Activated T-cell treated with anti-CD3 and anti-CD28 coated beads for 48 hours (primary cell): ENCODE results near the gene PDXK.

ENCODE experiments used
- DNase-seq: peaks from one replicate; pipeline ENCODE4 v3.0.0-alpha.2; 2020; ENCODE audit warnings: low read depth

PDXK gene

DNA sequence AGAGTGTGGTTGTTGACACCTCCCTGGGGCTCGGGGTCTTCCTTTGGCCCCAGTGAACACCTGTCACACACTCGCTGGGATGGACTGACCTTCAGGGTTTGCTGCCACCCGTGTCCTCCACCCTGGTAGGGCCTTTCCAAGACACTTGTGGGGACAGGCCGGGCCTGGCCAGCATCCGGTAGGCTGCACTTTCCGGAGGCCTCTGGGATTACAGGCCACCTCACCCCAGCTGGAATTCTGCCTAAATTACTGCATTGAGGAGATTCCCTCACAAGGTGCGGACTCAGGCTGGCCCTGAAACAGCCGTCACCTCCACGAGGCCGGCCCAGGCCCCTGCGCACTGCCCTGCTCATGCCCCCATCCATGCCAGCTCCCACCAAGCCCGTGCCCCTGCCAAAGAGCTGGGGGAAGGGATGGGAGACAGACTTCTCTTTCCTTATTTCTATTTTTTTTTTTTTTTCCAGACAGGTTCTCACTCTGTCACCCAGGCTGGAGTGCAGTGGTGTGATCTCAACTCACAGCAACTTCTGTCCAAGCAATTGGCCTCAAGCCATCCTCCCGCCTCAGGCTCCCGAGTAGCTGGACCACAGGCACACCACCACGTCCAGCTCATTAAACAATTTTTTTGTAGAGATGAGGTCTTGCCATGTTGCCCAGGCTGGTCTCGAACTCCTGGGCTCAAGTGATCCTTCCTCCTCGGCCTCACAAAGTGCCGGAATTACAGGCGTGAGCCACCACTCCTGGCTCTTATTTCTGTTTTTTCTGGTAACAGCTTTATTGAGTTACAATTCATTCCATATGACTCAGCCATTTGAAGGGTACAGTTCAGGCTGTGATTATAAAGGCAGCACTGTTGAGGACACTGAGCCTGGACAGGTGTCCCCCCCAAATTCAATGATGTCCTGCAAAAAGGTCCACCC lies 45.9 kb downstream of the PDXK start:
- no peak for DNase-seq

DNA sequence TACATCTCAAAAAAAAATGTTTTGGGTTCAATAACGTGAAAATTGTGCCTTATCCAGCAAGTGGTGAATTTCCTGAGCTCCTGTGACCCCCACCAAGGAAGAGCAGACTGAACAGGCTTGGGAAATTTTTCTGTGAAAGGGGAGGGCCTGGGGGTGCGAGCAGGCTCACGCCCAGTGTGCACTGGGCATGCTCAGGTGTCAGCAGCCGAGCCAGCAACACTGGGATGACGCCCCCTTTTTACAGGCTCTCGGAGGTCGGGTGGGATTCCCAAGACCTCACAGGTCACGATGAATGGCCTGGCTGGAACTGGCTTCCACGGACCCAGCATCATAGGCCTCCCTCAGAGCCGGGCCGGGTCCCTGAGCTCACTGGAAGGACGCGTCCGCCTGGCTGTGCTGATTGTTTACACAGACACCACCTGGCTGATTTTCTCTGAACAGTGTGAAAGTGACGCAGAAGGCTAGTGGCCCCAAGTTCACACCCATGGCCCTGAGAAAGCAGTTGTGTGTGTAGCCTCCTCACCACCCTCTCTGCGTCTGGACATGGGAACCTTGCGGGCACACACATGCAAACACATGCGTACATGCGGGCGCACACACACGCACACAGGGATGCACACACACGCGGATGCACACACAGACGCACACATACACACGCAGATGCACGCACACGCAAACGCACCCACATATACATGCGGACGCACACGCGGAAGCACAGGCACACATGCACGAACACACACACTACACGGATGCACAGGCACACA lies 48.0 kb downstream of the PDXK start:
- no peak for DNase-seq

DNA sequence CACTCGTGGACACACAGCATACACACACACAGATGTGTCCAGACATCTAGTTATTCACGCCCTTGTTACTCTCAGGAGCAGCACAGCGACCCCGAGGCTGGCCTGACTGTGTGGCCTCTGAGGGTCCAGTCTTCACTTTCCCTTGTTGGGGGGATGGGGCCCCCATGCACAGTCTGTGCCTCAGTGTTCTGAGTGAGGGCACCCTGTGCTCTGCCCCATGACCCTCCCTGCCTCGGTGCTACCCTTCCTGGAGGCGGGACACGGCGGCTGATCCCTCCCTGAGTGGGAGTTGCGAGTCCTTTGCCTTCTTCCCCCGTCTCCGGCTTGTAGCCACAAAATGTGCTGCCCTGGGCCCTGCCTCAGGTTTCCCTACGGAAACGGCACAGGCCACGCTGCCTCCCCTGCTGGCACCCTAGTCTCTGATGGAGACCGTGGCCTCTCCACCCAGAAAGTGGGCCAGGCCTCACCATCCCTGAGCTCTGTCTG lies 48.6 kb downstream of the PDXK start:
- no peak for DNase-seq

DNA sequence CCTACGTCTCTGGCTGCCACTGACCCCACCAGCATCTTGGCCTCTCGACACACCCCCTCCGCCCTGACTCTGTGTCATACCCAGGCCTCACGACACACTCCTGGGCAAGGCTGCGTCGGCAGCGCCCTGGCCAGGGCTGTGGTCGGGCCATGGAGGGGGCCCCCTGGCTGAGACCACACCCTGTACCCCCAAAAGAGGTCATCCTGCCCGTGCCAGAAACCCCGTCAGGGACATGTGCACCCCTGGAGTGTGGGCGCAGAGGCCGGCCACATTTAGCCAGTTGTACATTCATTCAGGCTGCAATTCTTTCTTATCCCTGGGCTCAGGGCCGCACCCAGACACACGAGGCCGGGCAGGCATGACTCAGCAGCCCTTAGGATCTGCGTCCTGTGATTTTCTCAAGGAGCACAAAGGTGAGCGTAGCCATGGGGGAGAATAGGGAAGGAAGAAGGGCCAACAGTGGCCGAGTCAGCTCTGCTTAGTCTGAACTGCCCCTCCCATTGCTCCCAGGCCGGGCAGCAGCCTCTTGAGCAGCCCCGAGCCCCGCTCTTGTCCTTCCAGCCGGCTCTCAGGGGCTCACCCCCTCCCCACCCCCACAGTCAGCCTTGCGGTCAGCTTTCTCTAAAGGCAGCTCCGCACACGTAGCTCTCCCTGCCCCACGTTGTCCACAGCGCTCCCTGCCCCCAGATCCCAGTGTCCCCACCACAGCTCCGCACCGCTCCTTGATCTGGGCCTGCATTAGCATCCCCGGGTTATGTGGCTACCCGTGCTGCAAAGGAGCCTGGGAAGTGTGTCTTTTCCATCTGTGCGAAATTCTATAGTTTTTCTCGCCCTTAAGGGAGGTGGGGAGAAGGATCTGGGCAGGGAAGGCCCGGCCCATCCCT lies 49.3 kb downstream of the PDXK start:
- no peak for DNase-seq

DNA sequence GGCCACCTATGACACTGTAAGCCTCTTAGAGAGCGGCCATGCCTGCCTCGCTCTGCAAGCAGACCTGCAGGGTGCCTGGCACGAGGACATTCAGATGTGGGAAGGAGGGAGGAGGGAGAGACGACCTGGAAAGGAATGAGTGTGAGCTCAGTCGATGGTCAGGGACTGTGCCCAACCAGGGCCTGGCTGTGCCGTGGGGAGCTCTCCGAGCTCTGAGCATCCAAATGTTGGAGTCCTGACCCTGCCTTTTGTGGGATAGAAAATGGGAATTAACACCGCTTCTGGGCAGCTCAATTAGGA lies 49.9 kb downstream of the PDXK start:
- DNase-seq: no peak

DNA sequence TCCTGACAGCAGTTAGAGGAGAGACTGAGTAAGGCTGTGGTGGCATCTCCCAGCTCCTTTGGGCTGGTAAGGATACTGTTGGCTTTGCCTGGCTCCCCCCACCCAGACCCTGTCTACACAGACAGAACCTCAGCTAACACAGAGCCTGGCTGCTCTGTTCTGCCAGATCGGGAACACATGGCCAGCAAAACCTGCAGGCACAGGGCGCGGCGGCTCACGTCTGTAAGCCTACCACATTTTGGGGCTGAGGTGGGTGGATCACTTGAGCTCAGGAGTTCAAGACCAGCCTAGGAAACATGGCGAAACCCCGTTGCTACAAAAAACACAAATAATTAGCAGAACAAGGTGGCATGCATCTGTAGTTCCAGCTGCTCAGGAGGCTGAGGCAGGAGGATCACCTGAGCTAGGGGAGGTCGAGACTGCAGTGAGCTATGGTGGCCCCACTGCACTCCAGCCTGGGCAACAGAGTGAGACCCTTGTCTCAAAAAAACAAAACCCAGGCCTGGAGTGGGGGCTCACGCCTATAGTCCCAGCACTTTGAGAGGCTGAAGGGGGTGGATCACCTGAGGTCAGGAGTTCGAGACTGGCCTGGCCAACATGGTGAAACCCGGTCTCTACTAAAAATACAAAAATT lies 50.5 kb downstream of the PDXK start:
- DNase-seq: no peak

DNA sequence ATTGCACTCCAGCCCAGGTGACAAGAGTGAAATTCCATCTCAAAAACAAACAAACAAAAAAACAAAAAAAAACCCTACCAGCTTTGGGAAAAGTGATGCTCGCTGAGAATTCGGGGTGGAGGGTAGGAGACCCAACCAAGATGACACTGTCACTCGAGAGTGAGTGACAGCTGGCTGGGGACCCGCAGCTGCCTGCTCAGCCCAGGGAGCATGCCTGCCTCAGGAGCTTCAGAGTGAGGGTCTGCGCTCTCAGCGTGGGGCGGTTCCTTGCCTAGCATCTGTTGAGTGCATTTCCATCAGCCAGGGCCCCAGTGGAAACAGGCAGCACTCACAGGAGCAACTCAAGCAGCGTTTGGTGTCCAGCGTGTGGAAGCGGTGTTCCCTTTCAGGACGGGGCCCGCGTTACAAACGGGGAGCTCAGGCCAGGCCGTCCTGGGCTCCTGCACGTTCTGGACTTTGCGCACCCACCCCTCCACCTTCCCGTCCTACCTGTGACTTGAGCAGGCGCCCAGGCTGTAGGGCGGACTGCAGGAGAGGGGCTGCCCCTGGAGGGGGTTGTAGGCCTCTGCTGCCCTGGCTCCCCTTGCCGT lies 51.2 kb downstream of the PDXK start:
- no peak for DNase-seq

DNA sequence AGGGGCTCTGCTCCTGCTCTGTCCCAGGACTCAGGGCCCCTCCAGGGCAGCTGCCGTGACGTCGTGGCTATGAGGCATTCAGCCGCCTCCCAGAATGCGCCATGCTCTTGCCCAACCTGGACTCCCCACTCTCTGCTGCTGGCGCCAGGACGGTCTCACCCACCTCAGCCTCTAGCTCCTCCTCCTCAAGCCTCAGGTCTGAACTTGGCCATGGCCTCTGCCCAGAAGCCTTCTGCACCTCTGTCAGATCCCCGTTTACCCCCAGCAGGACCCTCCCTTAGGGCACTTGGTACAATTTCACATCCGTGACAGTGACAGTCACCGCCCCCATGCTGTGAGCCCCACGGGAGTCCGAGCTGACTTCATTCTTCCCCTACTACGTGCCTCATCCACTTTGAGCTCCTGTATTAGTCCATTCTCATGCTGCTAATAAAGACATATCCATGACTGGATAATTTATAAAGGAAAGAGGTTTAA lies 52.3 kb downstream of the PDXK start:
- DNase-seq: no peak

DNA sequence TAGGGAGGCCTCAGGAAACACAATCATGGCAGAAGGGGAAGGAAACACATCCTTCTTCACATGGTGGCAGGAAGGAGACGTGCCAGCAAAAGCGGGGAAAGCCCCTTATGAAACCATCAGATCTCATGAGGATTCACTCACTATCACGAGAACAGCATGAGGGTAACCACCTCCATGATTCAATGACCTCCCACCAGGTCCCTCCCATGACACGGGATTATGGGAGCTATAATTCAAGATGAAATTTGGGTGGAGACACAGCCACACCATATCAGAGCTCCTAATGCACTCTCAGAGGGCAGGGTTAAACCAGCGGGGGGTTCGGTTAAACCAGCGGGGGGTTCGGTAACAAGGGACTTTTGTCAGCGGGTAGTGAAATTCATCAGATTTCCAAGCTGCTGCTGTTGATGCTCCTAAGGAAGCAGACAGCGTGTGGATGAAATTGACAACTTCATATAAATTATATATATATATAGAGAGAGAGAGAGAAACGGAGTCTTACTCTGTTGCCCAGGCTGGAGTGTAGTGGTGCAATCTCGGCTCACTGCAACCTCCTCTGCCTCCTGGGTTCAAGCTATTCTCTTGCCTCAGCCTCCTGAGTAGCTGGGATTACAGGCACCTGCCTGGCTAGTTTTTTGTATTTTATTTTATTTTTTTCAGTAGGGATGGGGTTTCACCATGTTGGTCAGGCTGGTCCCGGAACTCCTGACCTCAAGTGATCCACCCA lies 52.9 kb downstream of the PDXK start:
- no peak for DNase-seq

DNA sequence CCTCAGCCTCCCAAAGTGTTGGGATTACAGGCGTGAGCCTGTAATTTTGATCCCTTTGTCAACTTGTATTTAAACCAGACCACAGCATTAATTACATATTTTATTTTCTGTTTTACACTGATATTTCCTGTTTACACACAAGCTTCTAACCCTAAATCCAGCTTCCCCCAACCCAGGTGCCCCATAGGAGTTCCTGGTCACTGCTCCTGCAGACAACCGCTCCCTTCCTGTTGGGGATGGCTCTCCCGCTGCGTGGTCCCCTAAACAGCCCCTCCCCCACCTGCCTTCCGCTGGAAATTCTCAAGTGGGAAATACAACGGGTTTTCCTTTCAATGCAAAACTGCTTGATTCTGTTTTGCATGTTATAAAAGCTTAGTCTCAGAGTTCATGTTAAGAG lies 53.5 kb downstream of the PDXK start:
- DNase-seq: no peak

DNA sequence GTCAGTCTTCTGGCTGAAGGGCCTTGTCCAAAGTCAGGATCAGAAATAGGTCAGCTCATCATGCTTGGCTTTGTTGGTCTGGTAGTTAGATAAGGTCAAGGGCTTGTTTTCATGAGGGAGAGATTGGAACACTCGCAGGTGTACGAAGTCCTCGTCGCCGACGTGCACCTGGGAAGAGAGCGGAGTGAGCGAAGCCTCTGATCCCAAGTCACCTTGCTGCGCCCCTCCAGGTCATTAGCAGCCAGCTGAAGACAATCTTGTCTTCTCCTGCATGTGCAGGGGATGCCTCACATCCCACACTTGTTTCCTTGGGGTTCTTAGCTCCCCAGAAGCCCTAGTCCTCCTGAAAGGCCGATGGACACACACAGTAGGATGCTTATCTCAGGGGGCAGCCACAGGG lies 55.2 kb downstream of the PDXK start:
- no peak for DNase-seq

DNA sequence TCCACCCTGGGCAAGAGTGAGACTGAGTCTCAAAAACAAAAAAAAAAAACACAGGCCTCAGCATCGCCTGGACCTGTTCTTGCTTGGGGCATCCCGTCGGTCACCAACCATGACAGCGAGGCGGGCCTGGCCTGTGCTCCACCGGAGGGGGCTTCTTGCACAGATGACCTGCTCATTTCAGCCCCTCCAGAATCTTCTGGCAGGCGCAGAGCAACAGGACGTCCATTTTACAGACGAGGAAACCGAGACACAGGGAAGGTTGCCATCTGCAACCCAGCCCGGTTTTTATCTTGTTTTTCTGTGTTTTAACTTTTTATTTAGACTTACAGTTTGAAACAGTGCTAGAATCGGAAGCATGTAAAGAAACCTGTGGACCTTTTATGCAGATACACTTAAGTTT lies 56.3 kb downstream of the PDXK start:
- DNase-seq: no peak

DNA sequence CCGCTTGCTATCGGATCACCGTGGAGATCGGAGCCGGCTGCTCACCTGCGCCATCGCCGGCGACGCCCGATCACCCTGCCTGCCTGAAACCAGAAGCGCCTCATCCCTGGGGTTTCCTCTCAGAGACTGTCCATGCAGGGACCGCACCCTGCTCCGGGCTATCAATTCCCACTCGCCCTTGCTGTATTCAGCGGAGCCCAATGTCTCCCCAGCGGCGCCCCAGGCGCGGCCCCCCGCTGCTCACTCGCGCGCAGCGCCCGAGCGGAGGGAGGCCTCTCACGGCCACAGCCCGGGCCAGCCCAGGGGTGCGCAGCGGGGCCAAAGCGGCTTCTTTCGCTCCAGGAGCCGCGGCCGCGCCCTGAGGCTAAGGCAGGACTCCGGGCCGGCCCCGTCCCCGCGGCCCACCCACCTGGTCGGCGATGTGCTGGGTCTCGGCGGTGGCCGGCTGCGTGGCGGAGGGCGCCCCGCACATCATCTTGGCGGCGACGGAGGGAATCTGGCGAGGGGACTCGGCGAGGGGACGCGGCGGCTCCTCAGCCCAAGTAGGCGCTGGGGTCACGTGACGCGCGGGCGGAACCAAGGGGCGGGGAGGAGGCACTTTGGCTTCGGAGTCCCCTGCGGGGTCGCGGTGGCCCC lies 57.0 kb downstream of the PDXK start, which contains the start of gene CSTB:
TSS of gene CSTB (minus strand) at position 514 of the 636 bp plus-strand sequence. CDS start at position 475, 39 bp downstream.
- peak; percentile 75 for DNase-seq

DNA sequence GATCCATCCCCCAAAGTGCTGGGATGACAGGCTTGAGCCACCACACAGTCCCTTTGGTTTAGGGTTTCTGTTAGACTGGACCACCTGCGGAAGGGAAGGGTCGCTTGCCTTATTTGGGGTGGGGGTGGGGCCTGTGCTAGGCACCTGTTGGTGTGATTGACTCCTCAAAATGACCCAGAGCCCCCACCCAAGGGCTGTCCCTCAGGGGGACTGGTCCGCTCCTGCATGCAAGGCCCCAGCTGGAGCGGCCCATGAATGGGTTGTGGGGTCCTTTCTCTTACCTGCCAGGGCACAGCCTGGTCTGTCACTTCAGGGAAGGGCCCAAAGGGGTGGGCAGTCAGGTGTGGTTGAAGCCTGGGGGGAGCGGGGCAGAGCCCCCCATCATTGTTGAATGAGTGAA lies 59.0 kb downstream of the PDXK start:
- DNase-seq: no peak

DNA sequence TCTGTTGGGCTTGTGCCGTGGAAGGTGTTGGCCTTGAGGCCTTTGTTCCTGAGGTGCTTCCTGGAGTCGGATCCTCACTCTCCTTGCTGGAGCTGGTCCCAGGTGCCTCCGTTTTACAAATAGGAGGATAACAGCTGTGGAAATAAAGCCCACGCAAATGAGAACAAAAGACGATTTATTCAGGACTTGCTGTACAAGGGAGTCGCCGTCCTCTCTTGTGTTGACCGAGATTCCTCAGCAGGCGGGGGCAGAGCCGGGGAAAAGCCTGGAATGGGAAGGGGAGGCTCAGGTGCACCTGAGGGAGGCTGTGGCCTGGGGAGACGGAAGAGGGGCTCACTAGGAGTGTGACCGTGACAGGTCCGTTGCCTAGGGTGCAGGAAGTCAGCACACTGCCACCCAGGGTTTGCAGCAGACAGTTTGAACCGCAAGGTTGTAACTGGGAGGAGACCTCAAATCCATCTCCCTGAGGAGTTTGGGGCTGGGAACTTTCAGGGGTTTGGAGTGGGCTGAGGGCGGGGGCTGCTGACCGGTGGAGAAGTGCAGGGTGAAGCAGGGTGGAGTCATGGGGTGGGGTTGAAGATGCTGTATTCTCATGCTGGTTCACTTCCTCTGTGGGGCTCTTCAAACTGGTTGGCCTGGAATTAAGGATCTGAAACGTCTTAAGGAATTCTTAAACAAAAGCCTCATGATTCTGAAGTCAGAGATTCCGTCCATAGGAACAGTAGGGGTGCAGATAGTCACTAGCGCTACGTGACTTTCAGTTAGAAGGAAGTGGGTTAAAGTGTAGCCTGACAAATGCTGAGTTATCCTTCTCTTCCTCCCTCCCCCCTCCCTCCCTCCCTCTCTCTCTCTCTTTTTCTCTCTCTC lies 59.8 kb downstream of the PDXK start:
- DNase-seq: no peak

DNA sequence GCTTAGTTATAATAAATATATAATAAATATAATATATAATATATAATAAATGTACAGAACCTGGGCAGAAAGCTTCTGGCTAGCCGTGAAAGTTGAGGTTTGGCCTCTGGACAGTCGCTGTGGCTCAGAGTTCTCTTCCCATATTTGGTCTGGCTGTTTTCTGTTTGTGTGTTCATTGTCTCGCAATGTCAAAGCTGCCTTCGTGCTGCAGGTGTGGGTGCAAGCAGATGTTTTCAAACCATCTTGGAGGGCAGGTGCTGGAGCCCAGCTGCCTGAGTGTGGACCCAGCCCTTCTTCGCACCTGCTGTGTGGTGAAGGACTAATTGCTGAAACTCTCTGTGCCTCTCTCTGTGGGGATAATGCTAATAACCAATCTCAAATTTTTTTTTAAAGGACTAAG lies 60.7 kb downstream of the PDXK start:
- DNase-seq: no peak

DNA sequence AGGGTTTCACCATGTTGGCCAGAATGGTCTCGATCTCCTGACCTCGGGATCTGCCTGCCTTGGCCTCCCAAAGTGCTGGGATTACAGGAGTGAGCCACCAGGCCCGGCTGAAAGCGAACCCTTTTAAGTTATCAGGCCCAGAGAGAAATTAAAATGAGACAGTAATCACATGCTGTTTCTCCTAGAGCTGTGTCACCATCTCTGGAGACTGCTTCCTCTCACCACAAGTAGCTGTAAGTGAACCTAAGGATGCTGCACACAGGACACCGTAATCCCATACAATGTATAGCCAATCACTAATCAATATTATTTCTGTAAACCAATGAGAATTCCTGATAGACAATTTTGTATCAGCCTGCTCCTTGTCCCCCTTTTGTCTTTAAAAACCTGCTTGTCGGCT lies 62.9 kb downstream of the PDXK start:
- no peak for DNase-seq

DNA sequence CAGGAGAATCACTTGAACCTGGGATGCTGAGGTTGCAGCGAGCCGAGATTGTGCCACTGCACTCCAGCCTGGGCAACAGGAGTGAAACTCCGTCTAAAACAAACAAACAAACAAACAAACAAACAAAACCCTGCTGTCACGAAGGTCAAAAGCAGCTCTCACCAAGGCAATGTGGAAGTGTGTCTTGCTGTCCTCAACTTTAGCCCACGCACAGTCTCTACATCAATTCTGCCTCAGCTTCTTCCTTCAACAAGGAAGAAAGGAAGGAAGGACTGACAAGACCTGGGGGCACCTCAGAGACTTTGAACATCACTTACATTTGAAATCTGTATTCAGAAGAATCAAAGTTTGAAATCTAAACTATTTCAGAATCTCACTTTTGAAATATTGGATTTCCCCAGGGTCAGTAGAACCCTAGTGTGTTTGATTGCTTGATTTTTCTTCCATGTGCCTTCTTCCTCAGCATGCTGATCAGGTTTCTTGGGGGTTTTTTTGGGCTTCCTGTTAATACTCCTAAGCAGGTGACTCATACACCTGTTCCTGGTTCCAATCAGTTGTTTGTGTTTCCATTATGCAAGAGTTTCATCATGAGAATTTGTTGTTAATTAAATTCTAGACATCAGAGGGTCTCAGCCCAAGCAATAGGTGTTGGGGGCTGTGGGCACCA lies 63.6 kb downstream of the PDXK start:
- DNase-seq: no peak
